ENCODE results near the gene DEFB132. TPM values are rescaled to one million over a fixed set of nuclear protein-coding genes. Genes with fewer than 3 reads are reported as not detected.

The DEFB132 gene
- total and polyA plus RNA-seq, 2 donors (not counting 3 experiments of a cell fraction or from before 2014, with no cell fraction given), result not detected

GRCh38 chr20:310645-311044, 53.1 kb downstream of the DEFB132 start:
- no peak for TF ChIP-seq MAX (IDR thresholded peaks at IDR 0.05; ENCODE audit: insufficient read depth, insufficient read length)
- no peak for TF ChIP-seq CTCF (IDR thresholded peaks at IDR 0.05; ENCODE audit: extremely low read depth in 1 of 2, insufficient read depth in 1 of 2, low read depth in 1 of 2, low read length in 2 of 2)
- TF ChIP-seq FOS (IDR thresholded peaks at IDR 0.05; ENCODE audit: borderline replicate concordance, insufficient read depth, low read length), result no peak
- no peak for TF ChIP-seq EZH2 (IDR thresholded peaks at IDR 0.05; ENCODE audit: borderline replicate concordance, low read depth, low read length, severe bottlenecking)
- ChIA-PET CTCF (interaction anchor here (1.1 to 2.0 kb wide), 5 partner anchors 11 to 121 kb away, joined by 3 to 18 read pairs (median 8); partner anchors contain the start of gene SOX12), POLR2A (interaction anchor here (0.7 to 1.8 kb wide), 4 partner anchors 12 to 673 kb away, joined by 5 to 9 read pairs (median 7); partner anchors contain the start of gene SOX12)
- H3K9ac ChIP-seq (replicated peaks; ENCODE audit: extremely low read depth, insufficient read depth, low read length), result peak overlapping the region; percentile 19
- H3K9me1 ChIP-seq (replicated peaks; ENCODE audit: control insufficient read depth, extremely low read depth, insufficient read depth, low read length), result no peaks in the 10 kb centered on the region
- no peaks in the 10 kb centered on the region for H3K79me2 ChIP-seq (ENCODE audit: control insufficient read depth, insufficient read depth, low read length)
- dilution Hi-C loops (cut with MboI; ENCODE audit: extremely low pct_ligation_motif_present, low sequenced_read_pairs), result no loop called here
- BruUV-seq (replicated peaks), result no TSS peak
- DNase-seq (ENCODE audit: low read depth, low spot score) (no peak), FAIRE-seq (no peak)
- H3K9me3 ChIP-seq (replicated peaks; ENCODE audit: control insufficient read depth, insufficient read depth, low read length), result no peaks in the 10 kb centered on the region
- H3K4me3 ChIP-seq (replicated peaks in 1 of 3; ENCODE audit: insufficient read depth in 1 of 3, low read depth in 1 of 3, low read length in 3 of 3), result no peak overlapping the region
- H3K27ac ChIP-seq (ENCODE audit: insufficient read depth, low read depth, low read length), result peak overlapping the region; percentile 96
- intact Hi-C loops (cut with micrococcal nuclease), result loop anchor here (1.0 kb wide), 2 partner anchors 13 to 14 kb away; partner anchors contain the start of gene ZCCHC3
- H3K4me1 ChIP-seq (ENCODE audit: control insufficient read depth, extremely low read depth, insufficient read depth, low read length), result peaks cover 31% of the 10 kb centered on the region
- H3K4me2 ChIP-seq (ENCODE audit: insufficient read depth, low read length), result peak overlapping the region; percentile 37
- no peaks in the 10 kb centered on the region for H3K36me3 ChIP-seq (ENCODE audit: control insufficient read depth in 2 of 2, extremely low read depth in 1 of 2, insufficient read depth in 2 of 2, low read length in 2 of 2)
- H3K27me3 ChIP-seq (ENCODE audit: control insufficient read depth in 2 of 2, insufficient read depth in 2 of 2, low read length in 2 of 2), result no peaks in the 10 kb centered on the region
- H4K20me1 ChIP-seq (replicated peaks; ENCODE audit: control insufficient read depth, extremely low read depth, insufficient read depth, low read length), result no peaks in the 10 kb centered on the region
- no peak overlapping the region for H2AFZ ChIP-seq (ENCODE audit: low read depth, low read length)

Other genes starting within 250 kb of the DEFB132 start
- not detected in 2 replicates for gene DEFB125, start 170.1 kb upstream of the DEFB132 start, total RNA-seq
- gene DEFB125, start 170.1 kb upstream of the DEFB132 start, polyA plus RNA-seq, result not detected in 2 replicates
- gene DEFB126, start 115.1 kb upstream of the DEFB132 start, total RNA-seq, result not detected in 2 replicates
- gene DEFB126, start 115.1 kb upstream of the DEFB132 start, polyA plus RNA-seq, result not detected in 2 replicates
- gene DEFB127, start 100.3 kb upstream of the DEFB132 start, total RNA-seq, result not detected in 2 replicates
- not detected in 2 replicates for gene DEFB127, start 100.3 kb upstream of the DEFB132 start, polyA plus RNA-seq
- not detected in 2 replicates for gene DEFB128, start 68.0 kb upstream of the DEFB132 start, total RNA-seq
- gene DEFB128, start 68.0 kb upstream of the DEFB132 start, polyA plus RNA-seq, result not detected in 2 replicates
- not detected in 2 replicates for gene DEFB129, start 30.5 kb upstream of the DEFB132 start, total RNA-seq
- gene DEFB129, start 30.5 kb upstream of the DEFB132 start, polyA plus RNA-seq, result not detected in 2 replicates
- gene C20orf96, start 33.0 kb downstream of the DEFB132 start, total RNA-seq, result 17.0 and 20.0 TPM in 2 replicates
- gene C20orf96, start 33.0 kb downstream of the DEFB132 start, polyA plus RNA-seq, result 17.2 and 17.7 TPM in 2 replicates
- 22.0 and 24.1 TPM in 2 replicates for gene ZCCHC3, start 39.8 kb downstream of the DEFB132 start, total RNA-seq
- gene ZCCHC3, start 39.8 kb downstream of the DEFB132 start, polyA plus RNA-seq, result 13.6 and 14.8 TPM in 2 replicates
- 32.2 and 37.7 TPM in 2 replicates for gene SOX12, start 67.8 kb downstream of the DEFB132 start, total RNA-seq
- gene SOX12, start 67.8 kb downstream of the DEFB132 start, polyA plus RNA-seq, result 5.7 and 6.2 TPM in 2 replicates
- 36.7 and 36.9 TPM in 2 replicates for gene NRSN2, start 89.4 kb downstream of the DEFB132 start, total RNA-seq
- gene NRSN2, start 89.4 kb downstream of the DEFB132 start, polyA plus RNA-seq, result 64.1 and 79.1 TPM in 2 replicates
- gene TRIB3, start 123.0 kb downstream of the DEFB132 start, total RNA-seq, result 32.1 and 35.3 TPM in 2 replicates
- gene TRIB3, start 123.0 kb downstream of the DEFB132 start, polyA plus RNA-seq, result 32.6 and 43.0 TPM in 2 replicates
- 80.4 and 86.0 TPM in 2 replicates for gene RBCK1, start 150.6 kb downstream of the DEFB132 start, total RNA-seq
- 82.7 and 98.3 TPM in 2 replicates for gene RBCK1, start 150.6 kb downstream of the DEFB132 start, polyA plus RNA-seq
- 30.6 and 34.3 TPM in 2 replicates for gene TBC1D20, start 204.8 kb downstream of the DEFB132 start, total RNA-seq
- 33.3 and 36.1 TPM in 2 replicates for gene TBC1D20, start 204.8 kb downstream of the DEFB132 start, polyA plus RNA-seq

Data from endothelial cell of umbilical vein (primary cell).